DND-41 (cell line): ENCODE data around the gene SMS.

Source experiments
- ATAC-seq: fragments of 200-7000 bp; cut with Tn5 transposase; 3 replicates; pipeline ENCODE4 v1.9.1; 2021; ENCODE audit warnings: low read depth; ENCODE audit not compliant: insufficient read depth
- DNase-seq: peaks from one replicate; pipeline ENCODE4 v3.0.0-alpha.2; 2020
- H2AFZ ChIP-seq: 2 replicates; pipeline ENCODE4 v1.6.0; 2012; ENCODE audit warnings: low read depth, low read length
- H3K27ac ChIP-seq: 2 replicates; pipeline ENCODE4 v1.5.1; 2012; ENCODE audit warnings: low read length, inconsistent platforms
- H3K27me3 ChIP-seq: fragments of 200-600 bp; sonication (generic); 2 replicates; pipeline ENCODE4 v1.6.0; 2012; ENCODE audit warnings: low read length, mild to moderate bottlenecking, inconsistent platforms; ENCODE audit not compliant: insufficient read depth, poor library complexity
- H3K36me3 ChIP-seq: 2 replicates; pipeline ENCODE4 v1.5.1; 2012; ENCODE audit warnings: low read length, inconsistent platforms; ENCODE audit not compliant: insufficient read depth
- H3K4me1 ChIP-seq: 2 replicates; pipeline ENCODE4 v1.5.1; 2012; ENCODE audit warnings: mild to moderate bottlenecking, low read length; ENCODE audit not compliant: insufficient read depth
- H3K4me2 ChIP-seq: 2 replicates; pipeline ENCODE4 v1.6.0; 2012; ENCODE audit warnings: mild to moderate bottlenecking, moderate library complexity, low read length, inconsistent platforms; ENCODE audit not compliant: insufficient read depth
- H3K4me3 ChIP-seq, 2 experiments: fragments of 200-600 bp in 1 of 2; shearing (Covaris generic) in 1 of 2; 2 replicates each; pipeline ENCODE4 v1.5.1; 2012 to 2016; ENCODE audit warnings: inconsistent platforms in 2 of 2, low read length in 2 of 2, mild to moderate bottlenecking in 2 of 2, low read depth in 1 of 2, moderate library complexity in 1 of 2
- H3K79me2 ChIP-seq: 2 replicates; pipeline ENCODE4 v1.6.0; 2012; ENCODE audit warnings: low read length, inconsistent platforms; ENCODE audit not compliant: insufficient read depth
- H3K9ac ChIP-seq: 2 replicates; pipeline ENCODE4 v1.6.0; 2012; ENCODE audit warnings: low read depth, mild to moderate bottlenecking, inconsistent platforms, low read length, moderate library complexity
- H3K9me3 ChIP-seq: 2 replicates; pipeline ENCODE4 v1.5.1; 2012; ENCODE audit warnings: low read length, moderate library complexity, mild to moderate bottlenecking, inconsistent platforms; ENCODE audit not compliant: insufficient read depth, severe bottlenecking
- H4K20me1 ChIP-seq: 2 replicates; pipeline ENCODE4 v1.6.0; 2012; ENCODE audit warnings: low read length; ENCODE audit not compliant: insufficient read depth
- EZH2 ChIP-seq: IDR thresholded peaks from 3 replicates; pipeline ENCODE4 v1.6.1; 2012; ENCODE audit warnings: borderline replicate concordance, low read depth, mild to moderate bottlenecking, moderate library complexity, low read length, inconsistent platforms; ENCODE audit not compliant: severe bottlenecking
- TF ChIP-seq, protein P1 (sequence below): IDR thresholded peaks from 2 replicates; pipeline ENCODE4 v1.5.1; 2012; ENCODE audit warnings: borderline replicate concordance, low read length, moderate library complexity, mild to moderate bottlenecking; ENCODE audit not compliant: poor library complexity, severe bottlenecking; ENCODE audit errors: extremely low read depth

The SMS gene

DNA sequence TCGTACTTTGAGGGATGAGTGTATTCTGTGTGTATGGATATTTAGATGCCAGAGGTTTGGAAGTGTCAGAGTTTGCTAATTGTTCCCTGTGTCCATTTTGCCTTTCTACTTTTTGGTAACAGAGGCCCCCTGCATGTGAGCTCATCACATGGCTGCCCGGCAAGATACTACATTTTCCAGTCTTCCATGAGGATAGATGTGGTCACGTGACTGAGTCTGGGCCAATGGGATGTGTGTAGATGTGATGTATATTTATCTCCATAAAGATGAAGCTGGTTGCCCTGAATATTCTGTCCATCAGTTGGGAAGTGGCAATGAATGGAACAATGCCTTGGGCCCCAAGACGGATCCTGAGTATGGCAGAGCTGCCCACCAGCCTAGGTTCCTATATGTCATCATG is 29.0 kb upstream of the SMS start:
- Histone ChIP-seq H3K4me1 (no peaks in the 10 kb centered on the region), H3K4me2 (no peak overlapping the region), H2AFZ (no peak overlapping the region), H3K36me3 (no peaks in the 10 kb centered on the region), H3K9ac (no peak overlapping the region), H3K27me3 (no peaks in the 10 kb centered on the region), H3K27ac (no peak overlapping the region), H3K4me3 (no peak overlapping the region), H3K9me3 (no peaks in the 10 kb centered on the region), H4K20me1 (no peaks in the 10 kb centered on the region), H3K79me2 (no peaks in the 10 kb centered on the region)
- no peak for TF ChIP-seq EZH2
- TF ChIP-seq, protein P1, sequence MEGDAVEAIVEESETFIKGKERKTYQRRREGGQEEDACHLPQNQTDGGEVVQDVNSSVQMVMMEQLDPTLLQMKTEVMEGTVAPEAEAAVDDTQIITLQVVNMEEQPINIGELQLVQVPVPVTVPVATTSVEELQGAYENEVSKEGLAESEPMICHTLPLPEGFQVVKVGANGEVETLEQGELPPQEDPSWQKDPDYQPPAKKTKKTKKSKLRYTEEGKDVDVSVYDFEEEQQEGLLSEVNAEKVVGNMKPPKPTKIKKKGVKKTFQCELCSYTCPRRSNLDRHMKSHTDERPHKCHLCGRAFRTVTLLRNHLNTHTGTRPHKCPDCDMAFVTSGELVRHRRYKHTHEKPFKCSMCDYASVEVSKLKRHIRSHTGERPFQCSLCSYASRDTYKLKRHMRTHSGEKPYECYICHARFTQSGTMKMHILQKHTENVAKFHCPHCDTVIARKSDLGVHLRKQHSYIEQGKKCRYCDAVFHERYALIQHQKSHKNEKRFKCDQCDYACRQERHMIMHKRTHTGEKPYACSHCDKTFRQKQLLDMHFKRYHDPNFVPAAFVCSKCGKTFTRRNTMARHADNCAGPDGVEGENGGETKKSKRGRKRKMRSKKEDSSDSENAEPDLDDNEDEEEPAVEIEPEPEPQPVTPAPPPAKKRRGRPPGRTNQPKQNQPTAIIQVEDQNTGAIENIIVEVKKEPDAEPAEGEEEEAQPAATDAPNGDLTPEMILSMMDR = no peak
- no peak for ATAC-seq
- DNase-seq = no peak

DNA sequence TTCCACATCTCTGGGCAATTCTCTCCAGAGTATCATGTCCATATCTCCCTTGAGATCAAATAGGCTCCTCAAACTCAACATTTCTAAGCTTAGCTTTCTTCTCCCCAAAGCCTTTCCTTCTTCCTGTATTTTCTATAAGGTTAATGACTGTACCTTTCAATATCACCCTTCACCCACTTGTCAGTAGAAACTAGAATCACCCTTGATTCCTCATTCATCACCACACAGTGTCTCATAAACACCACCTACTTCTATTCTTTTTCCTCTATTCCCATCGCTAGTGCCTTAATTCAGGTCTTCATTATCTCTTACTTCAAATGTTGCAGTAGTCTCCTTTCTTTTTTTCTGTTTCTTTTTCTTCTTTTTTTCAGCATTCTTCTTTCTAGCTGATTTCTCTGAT is 28.3 kb upstream of the SMS start:
- no peaks in the 10 kb centered on the region for H3K79me2 ChIP-seq
- no peak overlapping the region for H3K4me2 ChIP-seq
- H3K27me3 ChIP-seq = no peaks in the 10 kb centered on the region
- ATAC-seq (no peak), DNase-seq (no peak)
- H3K9ac ChIP-seq = no peak overlapping the region
- no peaks in the 10 kb centered on the region for H4K20me1 ChIP-seq
- H3K36me3 ChIP-seq = no peaks in the 10 kb centered on the region
- H3K4me3 ChIP-seq = no peak overlapping the region
- no peaks in the 10 kb centered on the region for H3K9me3 ChIP-seq
- TF ChIP-seq, protein P1 = no peak
- TF ChIP-seq EZH2 = no peak
- H2AFZ ChIP-seq = no peak overlapping the region
- H3K27ac ChIP-seq = no peak overlapping the region
- no peaks in the 10 kb centered on the region for H3K4me1 ChIP-seq

DNA sequence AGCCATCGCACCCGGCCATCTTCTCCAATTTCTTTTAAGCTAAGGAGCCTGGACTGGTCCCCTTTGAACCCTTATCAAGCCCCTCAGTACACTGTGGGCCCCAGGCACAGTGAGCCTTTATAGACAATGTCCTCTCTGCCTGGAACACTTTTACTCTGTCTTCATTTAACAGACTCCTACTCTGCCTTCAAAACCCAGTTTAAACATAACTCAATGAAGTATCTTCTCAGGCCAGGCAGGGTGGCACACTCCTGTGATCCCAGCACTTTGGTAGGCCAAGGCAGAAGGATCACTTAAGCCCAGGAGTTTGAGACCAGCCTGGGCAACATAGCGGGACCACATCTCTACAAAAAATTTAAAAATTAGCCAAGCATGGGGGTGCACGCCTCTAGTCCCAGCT is 27.5 kb upstream of the SMS start:
- DNase-seq (no peak), ATAC-seq (no peak)
- no peak overlapping the region for H3K9ac ChIP-seq
- H4K20me1 ChIP-seq = no peaks in the 10 kb centered on the region
- no peaks in the 10 kb centered on the region for H3K36me3 ChIP-seq
- no peak overlapping the region for H3K4me3 ChIP-seq
- no peak overlapping the region for H3K4me2 ChIP-seq
- H3K4me1 ChIP-seq = no peaks in the 10 kb centered on the region
- H3K79me2 ChIP-seq = no peaks in the 10 kb centered on the region
- no peaks in the 10 kb centered on the region for H3K9me3 ChIP-seq
- H3K27me3 ChIP-seq = no peaks in the 10 kb centered on the region
- no peak overlapping the region for H2AFZ ChIP-seq
- H3K27ac ChIP-seq = no peak overlapping the region
- TF ChIP-seq, protein P1 = no peak
- TF ChIP-seq EZH2 = no peak

GRCh38 chrX:21926116-21926515 is 14.4 kb upstream of the SMS start:
- ATAC-seq (no peak), DNase-seq (no peak)
- Histone ChIP-seq H3K27me3 (no peaks in the 10 kb centered on the region), H3K4me3 (no peak overlapping the region), H4K20me1 (no peaks in the 10 kb centered on the region), H3K9ac (no peak overlapping the region), H3K4me2 (no peak overlapping the region), H3K79me2 (no peaks in the 10 kb centered on the region), H3K9me3 (no peaks in the 10 kb centered on the region), H3K36me3 (no peaks in the 10 kb centered on the region), H2AFZ (no peak overlapping the region), H3K27ac (no peak overlapping the region), H3K4me1 (no peaks in the 10 kb centered on the region)
- TF ChIP-seq EZH2 = no peak
- TF ChIP-seq, protein P1 = no peak
